ENCODE data around the gene SCN1B.

GRCh38 chr19:35088131-35088913, 58.1 kb downstream of the SCN1B start:
- TF ChIP-seq POLR2A (IDR thresholded peaks at IDR 0.05; ENCODE audit: low read depth, low read length) (no peak), ZNF274 (IDR thresholded peaks at IDR 0.05; ENCODE audit: insufficient read depth, insufficient read length) (no peak), CREB1 (IDR thresholded peaks at IDR 0.05; ENCODE audit: low read depth) (no peak), CTCF (IDR thresholded peaks at IDR 0.05 in 2 of 3, conservative IDR thresholded peaks at IDR 0.05 in 1 of 3; ENCODE audit: control insufficient read depth in 2 of 3, extremely low read depth in 1 of 3, insufficient read depth in 1 of 3, low read depth in 3 of 3, low read length in 3 of 3) (no peak), GABPA (IDR thresholded peaks at IDR 0.05; ENCODE audit: low read depth) (no peak), PML (IDR thresholded peaks at IDR 0.05; ENCODE audit: low read length) (no peak), ATF7 (IDR thresholded peaks at IDR 0.05; ENCODE audit: low read depth) (no peak), EZH2 (IDR thresholded peaks at IDR 0.05; ENCODE audit: borderline replicate concordance, control insufficient read depth, low read depth, low read length) (no peak), SUZ12 (IDR thresholded peaks at IDR 0.05; ENCODE audit: unreplicated experiment) (no peak), ETV6 (conservative IDR thresholded peaks at IDR 0.05 in 1 of 2, IDR thresholded peaks at IDR 0.05 in 1 of 2; ENCODE audit: borderline replicate concordance in 1 of 2, low read depth in 1 of 2) (no peak), RFX5 (IDR thresholded peaks at IDR 0.05; ENCODE audit: low read depth, low read length) (no peak), SREBF2 (IDR thresholded peaks at IDR 0.05; ENCODE audit: low read length) (no peak), POLR2AphosphoS5 (IDR thresholded peaks at IDR 0.05; ENCODE audit: low read length) (no peak), BHLHE40 (IDR thresholded peaks at IDR 0.05; ENCODE audit: borderline replicate concordance in 1 of 2, low read depth in 2 of 2, low read length in 1 of 2) (no peak)
